Astrocyte (in vitro differentiated cells and primary cell): ENCODE results near the gene SUPT4H1. TPM values are rescaled to one million over a fixed set of nuclear protein-coding genes. Genes with fewer than 3 reads are reported as not detected.

Source experiments
- DNase-seq: peaks from one replicate; pipeline ENCODE4 v3.0.0-alpha.2; 2010; ENCODE audit warnings: low read depth
- FAIRE-seq: peaks from 2 replicates; lab custom pipeline; 2011; peaks lifted over from hg19 to GRCh38; lab: Jason Lieb, UNC
- H2AFZ ChIP-seq: 2 replicates; pipeline ENCODE4 v1.6.0; 2012; ENCODE audit warnings: low read depth, low read length, inconsistent platforms
- H3K27ac ChIP-seq: 2 replicates; pipeline ENCODE4 v1.5.1; 2011; ENCODE audit warnings: low read depth, low read length, inconsistent platforms
- H3K27me3 ChIP-seq: 2 replicates; pipeline ENCODE4 v1.6.0; 2011; ENCODE audit warnings: low read length, inconsistent platforms; ENCODE audit not compliant: insufficient read depth
- H3K36me3 ChIP-seq: 2 replicates; pipeline ENCODE4 v1.5.1; 2011; ENCODE audit warnings: low read length, inconsistent platforms; ENCODE audit not compliant: insufficient read depth
- H3K4me1 ChIP-seq: 2 replicates; pipeline ENCODE4 v1.5.1; 2011; ENCODE audit warnings: low read length, inconsistent platforms; ENCODE audit not compliant: insufficient read depth
- H3K4me2 ChIP-seq: 2 replicates; pipeline ENCODE4 v1.6.0; 2012; ENCODE audit warnings: low read length, inconsistent platforms
- H3K4me3 ChIP-seq: 2 replicates; pipeline ENCODE4 v1.5.1; 2011; ENCODE audit warnings: low read depth, mild to moderate bottlenecking, low read length, inconsistent platforms; ENCODE audit not compliant: insufficient read depth
- H3K79me2 ChIP-seq: 2 replicates; pipeline ENCODE4 v1.6.0; 2012; ENCODE audit warnings: mild to moderate bottlenecking, low read length, inconsistent platforms; ENCODE audit not compliant: insufficient read depth
- H3K9ac ChIP-seq: 2 replicates; pipeline ENCODE4 v1.6.0; 2012; ENCODE audit warnings: mild to moderate bottlenecking, low read length, inconsistent platforms
- H3K9me3 ChIP-seq: 2 replicates; pipeline ENCODE4 v1.5.1; 2012; ENCODE audit warnings: low read depth, mild to moderate bottlenecking, low read length, inconsistent platforms; ENCODE audit not compliant: insufficient read depth
- H4K20me1 ChIP-seq: 2 replicates; pipeline ENCODE4 v1.6.0; 2012; ENCODE audit warnings: low read length, inconsistent platforms; ENCODE audit not compliant: insufficient read depth
- H3K27ac Mint-ChIP-seq: one replicate; pipeline ENCODE4 v1.8.0; 2021; ENCODE audit warnings: mild to moderate bottlenecking, mixed read lengths; ENCODE audit not compliant: unreplicated experiment
- H3K27me3 Mint-ChIP-seq: one replicate; pipeline ENCODE4 v1.8.0; 2021; ENCODE audit warnings: low read depth, mixed read lengths; ENCODE audit not compliant: unreplicated experiment
- H3K36me3 Mint-ChIP-seq: one replicate; pipeline ENCODE4 v1.8.0; 2021; ENCODE audit warnings: low read depth, mixed read lengths; ENCODE audit not compliant: unreplicated experiment
- H3K4me1 Mint-ChIP-seq: one replicate; pipeline ENCODE4 v1.8.0; 2021; ENCODE audit warnings: low read depth, mixed read lengths; ENCODE audit not compliant: unreplicated experiment
- H3K4me3 Mint-ChIP-seq: one replicate; pipeline ENCODE4 v1.8.0; 2021; ENCODE audit warnings: mild to moderate bottlenecking, moderate library complexity, mixed read lengths; ENCODE audit not compliant: unreplicated experiment
- H3K9me3 Mint-ChIP-seq: one replicate; pipeline ENCODE4 v1.8.0; 2021; ENCODE audit warnings: mild to moderate bottlenecking, mixed read lengths; ENCODE audit not compliant: unreplicated experiment
- CTCF ChIP-seq: IDR thresholded peaks from 2 replicates; pipeline ENCODE4 v1.5.1; 2011; ENCODE audit warnings: low read depth, mild to moderate bottlenecking, inconsistent platforms, low read length, moderate library complexity; ENCODE audit not compliant: insufficient read depth
- EZH2 ChIP-seq: IDR thresholded peaks from 2 replicates; pipeline ENCODE4 v1.6.1; 2012; ENCODE audit warnings: mild to moderate bottlenecking, low read length, inconsistent platforms; ENCODE audit not compliant: insufficient read depth
- total RNA-seq: library from RNA; stranded (reverse); gene quantifications from 2 replicates; pipeline ENCODE4 v1.2.1, GENCODE V29; 2021

SUPT4H1 gene
- total RNA-seq, 1 donor from 2014 or later = 108 TPM

GRCh38 chr17:58333736-58334207 is 18.2 kb downstream of the SUPT4H1 start:
- Histone ChIP-seq H3K79me2 (no peaks in the 10 kb centered on the region), H3K27me3 (peaks cover 1% of the 10 kb centered on the region), H3K27ac (no peak overlapping the region), H4K20me1 (no peaks in the 10 kb centered on the region), H2AFZ (no peak overlapping the region), H3K4me3 (no peak overlapping the region), H3K9ac (no peak overlapping the region), H3K4me1 (peaks cover 24% of the 10 kb centered on the region), H3K36me3 (no peaks in the 10 kb centered on the region), H3K9me3 (no peaks in the 10 kb centered on the region), H3K4me2 (no peak overlapping the region)
- DNase-seq (no peak), FAIRE-seq (no peak)
- no peak for TF ChIP-seq CTCF
- TF ChIP-seq EZH2 = no peak
- no peaks in the 10 kb centered on the region for H3K9me3 Mint-ChIP-seq
- H3K4me1 Mint-ChIP-seq = peaks cover 15% of the 10 kb centered on the region
- peaks cover 5% of the 10 kb centered on the region for H3K27me3 Mint-ChIP-seq
- no peak overlapping the region for H3K27ac Mint-ChIP-seq
- no peak overlapping the region for H3K4me3 Mint-ChIP-seq
- no peaks in the 10 kb centered on the region for H3K36me3 Mint-ChIP-seq

- TF ChIP-seq EZH2 (no peak), CTCF (no peak)
- no peak overlapping the region for H3K27ac ChIP-seq
Observed at GRCh38 chr17:58332778-58333735, 18.9 kb downstream of the SUPT4H1 start.

More at GRCh38 chr17:58332778-58333735, 18.9 kb downstream of the SUPT4H1 start:
- Histone ChIP-seq H3K4me2 (no peak overlapping the region), H3K9me3 (no peaks in the 10 kb centered on the region), H3K27me3 (peaks cover 7% of the 10 kb centered on the region), H3K4me3 (no peak overlapping the region), H3K79me2 (no peaks in the 10 kb centered on the region), H3K4me1 (peaks cover 20% of the 10 kb centered on the region), H4K20me1 (no peaks in the 10 kb centered on the region), H2AFZ (no peak overlapping the region), H3K36me3 (no peaks in the 10 kb centered on the region), H3K9ac (no peak overlapping the region)
- no peaks in the 10 kb centered on the region for H3K9me3 Mint-ChIP-seq
- no peak overlapping the region for H3K27ac Mint-ChIP-seq
- H3K4me3 Mint-ChIP-seq = no peak overlapping the region
- peaks cover 12% of the 10 kb centered on the region for H3K4me1 Mint-ChIP-seq
- H3K27me3 Mint-ChIP-seq = peaks cover 6% of the 10 kb centered on the region
- H3K36me3 Mint-ChIP-seq = no peaks in the 10 kb centered on the region
- FAIRE-seq = no peak
- DNase-seq = no peak
